Parathyroid adenoma (tissue), 2 donors: Measurements from ENCODE around the gene CTCF.

Experiments
- H2AFZ ChIP-seq: fragments of 300-600 bp; sonication (generic); one replicate; pipeline ENCODE4 v1.7.0; 2017; ENCODE audit warnings: antibody characterized with exemption, mild to moderate bottlenecking
- H3K27ac ChIP-seq: fragments of 300-600 bp; sonication (generic); one replicate; pipeline ENCODE4 v1.7.0; 2017
- H3K27me3 ChIP-seq: fragments of 300-600 bp; sonication (generic); one replicate; pipeline ENCODE4 v1.7.0; 2017; ENCODE audit warnings: low read length; ENCODE audit not compliant: control insufficient read depth, insufficient read depth
- H3K36me3 ChIP-seq: fragments of 300-600 bp; sonication (generic); one replicate; pipeline ENCODE4 v1.7.0; 2017; ENCODE audit warnings: low read length; ENCODE audit not compliant: control insufficient read depth, insufficient read depth
- H3K4me1 ChIP-seq: fragments of 300-600 bp; sonication (generic); one replicate; pipeline ENCODE4 v1.7.0; 2017; ENCODE audit warnings: control low read depth
- H3K4me2 ChIP-seq: fragments of 300-600 bp; sonication (generic); one replicate; pipeline ENCODE4 v1.7.0; 2017; ENCODE audit warnings: low read length
- H3K4me3 ChIP-seq: fragments of 300-600 bp; sonication (generic); one replicate; pipeline ENCODE4 v1.7.0; 2017; ENCODE audit warnings: low read depth, low read length
- H3K79me2 ChIP-seq: fragments of 300-600 bp; sonication (generic); one replicate; pipeline ENCODE4 v1.7.0; 2017; ENCODE audit warnings: control low read depth
- H3K9ac ChIP-seq: fragments of 300-600 bp; sonication (generic); one replicate; pipeline ENCODE4 v1.7.0; 2017; ENCODE audit warnings: mild to moderate bottlenecking
- H3K9me3 ChIP-seq: fragments of 300-600 bp; sonication (generic); one replicate; pipeline ENCODE4 v1.7.0; 2017; ENCODE audit warnings: low read length; ENCODE audit not compliant: control insufficient read depth
- TF ChIP-seq, protein P1 (sequence below): fragments of 300-600 bp; sonication (generic); IDR thresholded peaks from one replicate; pipeline ENCODE4 v1.7.0; 2017; ENCODE audit warnings: antibody characterized with exemption, mild to moderate bottlenecking
- donor health status: primary hyperparathyroidism.

CTCF gene

DNA sequence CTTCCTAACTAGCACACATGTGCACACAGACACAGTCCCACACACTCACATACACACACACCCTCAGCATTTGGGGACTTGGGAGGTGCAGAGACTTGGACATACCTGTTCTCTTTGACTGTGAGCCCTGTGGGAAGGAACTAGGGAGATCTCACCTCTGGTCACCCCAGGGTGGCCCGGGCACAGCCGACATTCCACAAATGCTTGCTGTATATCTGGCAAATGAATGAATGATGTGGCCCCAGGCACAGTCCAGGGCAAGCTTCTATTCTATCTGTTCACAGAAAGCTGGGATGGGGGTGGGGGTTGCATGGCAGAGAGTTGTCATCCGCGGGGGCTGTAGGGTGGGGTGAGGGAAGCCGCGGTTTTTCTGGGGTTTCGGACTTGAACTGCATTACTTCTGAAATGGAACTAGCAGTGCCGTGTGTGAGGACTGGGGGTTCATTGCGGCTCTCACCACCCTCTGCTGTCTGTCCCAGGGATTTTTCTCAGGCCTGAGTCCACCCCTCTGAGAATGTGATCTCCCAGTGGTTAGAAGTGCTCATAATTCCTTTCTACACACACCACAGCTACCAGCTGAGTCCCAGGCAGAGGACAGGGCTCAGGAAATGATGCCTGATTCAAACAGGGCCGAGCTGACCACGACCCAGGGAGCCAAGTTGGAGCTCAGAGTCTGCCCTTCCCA is 37.0 kb upstream of the CTCF start:
- no peaks in the 10 kb centered on the region for H3K36me3 ChIP-seq
- no peaks in the 10 kb centered on the region for H3K27me3 ChIP-seq
- peaks cover 4% of the 10 kb centered on the region for H3K79me2 ChIP-seq
- H3K9me3 ChIP-seq: no peaks in the 10 kb centered on the region
- no peak overlapping the region for H3K27ac ChIP-seq
- H3K4me2 ChIP-seq: no peak overlapping the region
- H3K4me1 ChIP-seq: peaks cover 4% of the 10 kb centered on the region
- TF ChIP-seq, protein P1, sequence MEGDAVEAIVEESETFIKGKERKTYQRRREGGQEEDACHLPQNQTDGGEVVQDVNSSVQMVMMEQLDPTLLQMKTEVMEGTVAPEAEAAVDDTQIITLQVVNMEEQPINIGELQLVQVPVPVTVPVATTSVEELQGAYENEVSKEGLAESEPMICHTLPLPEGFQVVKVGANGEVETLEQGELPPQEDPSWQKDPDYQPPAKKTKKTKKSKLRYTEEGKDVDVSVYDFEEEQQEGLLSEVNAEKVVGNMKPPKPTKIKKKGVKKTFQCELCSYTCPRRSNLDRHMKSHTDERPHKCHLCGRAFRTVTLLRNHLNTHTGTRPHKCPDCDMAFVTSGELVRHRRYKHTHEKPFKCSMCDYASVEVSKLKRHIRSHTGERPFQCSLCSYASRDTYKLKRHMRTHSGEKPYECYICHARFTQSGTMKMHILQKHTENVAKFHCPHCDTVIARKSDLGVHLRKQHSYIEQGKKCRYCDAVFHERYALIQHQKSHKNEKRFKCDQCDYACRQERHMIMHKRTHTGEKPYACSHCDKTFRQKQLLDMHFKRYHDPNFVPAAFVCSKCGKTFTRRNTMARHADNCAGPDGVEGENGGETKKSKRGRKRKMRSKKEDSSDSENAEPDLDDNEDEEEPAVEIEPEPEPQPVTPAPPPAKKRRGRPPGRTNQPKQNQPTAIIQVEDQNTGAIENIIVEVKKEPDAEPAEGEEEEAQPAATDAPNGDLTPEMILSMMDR: no peak
- H3K9ac ChIP-seq: no peak overlapping the region
- no peak overlapping the region for H3K4me3 ChIP-seq
- no peak overlapping the region for H2AFZ ChIP-seq

DNA sequence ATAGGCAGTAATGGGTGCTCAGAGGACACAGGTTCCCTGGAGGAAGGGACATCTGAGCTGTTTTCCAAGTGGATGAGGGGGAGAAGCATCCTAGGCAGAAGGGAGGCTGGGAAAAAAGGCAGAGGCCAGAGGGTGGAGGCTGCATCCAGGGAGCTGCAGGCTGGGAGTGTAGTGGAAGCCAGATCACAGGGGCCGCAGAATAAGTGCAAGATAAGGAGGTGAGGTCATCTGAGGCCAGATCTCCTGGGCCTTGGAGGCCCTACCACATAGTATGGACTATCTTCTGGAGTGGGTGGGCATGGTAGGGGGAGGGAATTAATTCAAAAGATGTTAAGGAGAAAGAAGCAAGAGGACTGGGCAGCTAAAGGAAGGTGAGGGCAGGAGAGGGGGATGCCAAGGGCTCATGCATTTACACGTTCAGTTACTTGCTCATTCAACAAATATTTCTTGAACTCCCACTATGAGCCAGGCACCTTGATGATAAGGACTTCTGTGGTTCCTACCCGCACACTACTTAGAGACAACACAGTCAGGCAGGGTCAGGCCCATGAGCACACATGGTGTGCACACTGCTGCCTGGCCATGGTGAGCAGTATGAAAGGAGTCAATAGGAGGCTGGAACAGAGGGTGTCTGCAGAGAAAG is 36.1 kb upstream of the CTCF start:
- Histone ChIP-seq H3K4me2 (no peak overlapping the region), H3K4me1 (peaks cover 13% of the 10 kb centered on the region), H2AFZ (no peak overlapping the region), H3K36me3 (no peaks in the 10 kb centered on the region), H3K79me2 (peaks cover 13% of the 10 kb centered on the region), H3K27me3 (no peaks in the 10 kb centered on the region), H3K4me3 (no peak overlapping the region), H3K9ac (no peak overlapping the region), H3K27ac (no peak overlapping the region), H3K9me3 (no peaks in the 10 kb centered on the region)
- TF ChIP-seq, protein P1: no peak

DNA sequence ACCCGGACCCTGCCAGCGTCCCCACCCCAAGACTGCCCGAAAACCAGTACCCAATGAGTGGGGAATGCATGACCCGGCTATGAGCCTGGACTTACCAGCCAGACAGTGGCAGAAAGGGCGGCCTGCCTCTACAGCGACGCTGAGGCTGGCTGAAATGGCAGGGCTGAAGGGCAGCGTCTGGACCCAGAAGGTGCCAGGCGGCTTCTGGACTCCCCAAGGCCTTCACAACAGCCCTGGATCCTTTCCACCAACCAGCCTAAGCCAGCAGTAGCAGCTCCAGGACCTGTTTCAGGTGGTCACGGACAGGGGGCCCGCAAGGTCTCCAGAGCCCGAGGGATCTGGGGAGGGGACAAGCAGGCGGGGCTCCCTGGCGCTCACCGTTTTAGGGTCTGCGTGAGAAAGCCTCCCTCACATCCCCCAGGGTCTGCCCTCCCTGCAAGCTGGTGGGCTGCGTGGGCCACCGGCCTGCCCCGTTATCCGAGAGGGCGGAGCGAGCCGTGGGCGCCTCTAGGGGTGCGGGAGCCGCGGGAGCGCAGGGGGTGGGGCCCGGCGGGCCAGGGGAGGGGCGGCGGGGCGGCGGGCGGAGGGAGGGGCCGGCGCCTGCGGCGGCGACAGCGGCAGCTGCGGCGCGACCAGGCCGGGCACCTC is 34.0 kb upstream of the CTCF start, which contains the start of gene RIPOR1:
RIPOR1 (plus strand) TSS at position 608 of the 648 bp plus-strand sequence. CDS start 9,618 bp downstream, outside the sequence.
- H3K4me3 ChIP-seq: peak within 1 kb of the TSS; percentile 76
- H3K27me3 ChIP-seq: no peaks in the 10 kb centered on the region
- no peaks in the 10 kb centered on the region for H3K9me3 ChIP-seq
- H3K79me2 ChIP-seq: peaks cover 32% of the 10 kb centered on the region
- peak within 1 kb of the TSS; percentile 54 for H3K27ac ChIP-seq
- TF ChIP-seq, protein P1: no peak
- peak within 1 kb of the TSS; percentile 98 for H3K4me2 ChIP-seq
- H2AFZ ChIP-seq: peak within 1 kb of the TSS; percentile 82
- no peaks in the 10 kb centered on the region for H3K36me3 ChIP-seq
- peak within 1 kb of the TSS; percentile 79 for H3K9ac ChIP-seq
- H3K4me1 ChIP-seq: peaks cover 12% of the 10 kb centered on the region

DNA sequence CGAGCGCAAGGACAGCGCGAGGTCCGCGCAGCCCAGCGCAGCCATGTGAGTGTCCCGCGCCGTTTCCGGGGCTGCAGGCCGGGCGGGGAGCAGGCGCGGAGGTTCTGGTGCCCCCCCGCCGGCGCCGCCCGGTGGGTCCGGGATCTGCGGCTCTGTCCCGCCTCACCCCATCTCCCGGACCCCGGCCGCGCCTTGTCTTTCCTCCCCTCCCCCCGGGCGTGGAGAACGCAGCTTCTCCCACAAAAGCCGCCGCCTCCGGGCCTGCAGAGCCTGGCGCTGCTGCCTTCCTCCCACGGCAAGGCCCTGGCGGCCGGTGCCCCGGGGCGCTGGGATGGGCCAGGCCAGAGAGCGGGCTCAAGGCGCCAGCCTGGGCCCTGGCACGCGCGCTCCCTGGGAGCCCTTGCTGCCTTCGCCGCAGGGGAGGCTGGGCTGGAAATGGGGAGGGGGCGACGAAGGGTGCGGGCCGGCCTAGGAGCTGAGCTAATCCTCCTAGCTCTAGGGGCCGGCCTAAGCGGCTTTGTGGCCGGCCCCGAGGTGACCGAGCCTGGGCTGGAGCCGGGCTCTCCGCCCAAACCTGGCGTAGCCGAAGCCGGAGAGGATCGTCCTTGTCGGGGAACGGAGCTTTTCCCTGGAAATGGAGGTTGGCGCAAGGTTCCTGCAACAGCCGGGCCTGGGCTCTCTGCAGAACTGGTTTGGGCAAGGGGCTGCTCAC is 33.3 kb upstream of the CTCF start:
- peak overlapping the region; percentile 98 for H3K4me2 ChIP-seq
- H2AFZ ChIP-seq: peak overlapping the region; percentile 82
- no peaks in the 10 kb centered on the region for H3K36me3 ChIP-seq
- TF ChIP-seq, protein P1: no peak
- H3K9ac ChIP-seq: peak overlapping the region; percentile 79
- H3K79me2 ChIP-seq: peaks cover 33% of the 10 kb centered on the region
- H3K9me3 ChIP-seq: no peaks in the 10 kb centered on the region
- H3K4me1 ChIP-seq: peaks cover 12% of the 10 kb centered on the region
- H3K27ac ChIP-seq: peak overlapping the region; percentile 54
- H3K4me3 ChIP-seq: peak overlapping the region; percentile 76
- no peaks in the 10 kb centered on the region for H3K27me3 ChIP-seq
